Activated CD4-positive, alpha-beta T cell treated with anti-CD3 and anti-CD28 coated beads for 48 hours (primary cell): ENCODE measurements around the gene THY1.
A peak's percentile ranks its signal among the peaks of the same experiment; 100 is the strongest.
"Not testable (repeated sequence)": the region's sequence is repeated elsewhere in the genome, so short reads cannot be mapped to it uniquely, and the experiment has no call there.

Source experiments
- DNase-seq: peaks from one replicate; pipeline ENCODE4 v3.0.0-alpha.2; 2020

The THY1 gene

GRCh38 chr11:119417726-119418540 lies 5.0 kb downstream of the THY1 start:
- no peak for DNase-seq

- no peak for DNase-seq
These were observed 6.1 kb downstream of the THY1 start for GRCh38 chr11:119416606-119417580.

GRCh38 chr11:119415966-119416365 lies 7.0 kb downstream of the THY1 start:
- no peak for DNase-seq

- no peak for DNase-seq
These were observed 7.5 kb downstream of the THY1 start for GRCh38 chr11:119415517-119415916.

GRCh38 chr11:119414734-119415133 lies 8.2 kb downstream of the THY1 start:
- no peak for DNase-seq

GRCh38 chr11:119414321-119414720 lies 8.7 kb downstream of the THY1 start:
- DNase-seq: no peak

- DNase-seq: no peak
These were observed 10.9 kb downstream of the THY1 start for GRCh38 chr11:119412072-119412471.

GRCh38 chr11:119410501-119410900 lies 12.5 kb downstream of the THY1 start:
- no peak for DNase-seq

- DNase-seq: no peak
These were observed 13.2 kb downstream of the THY1 start for GRCh38 chr11:119409731-119410130.

- no peak for DNase-seq
These were observed 17.0 kb downstream of the THY1 start for GRCh38 chr11:119406005-119406404.

GRCh38 chr11:119405448-119405847 lies 17.5 kb downstream of the THY1 start:
- not testable (repeated sequence) for DNase-seq

GRCh38 chr11:119404872-119405271 lies 18.1 kb downstream of the THY1 start:
- DNase-seq: no peak

GRCh38 chr11:119403021-119403420 lies 20.0 kb downstream of the THY1 start:
- no peak for DNase-seq

GRCh38 chr11:119402470-119402869 lies 20.5 kb downstream of the THY1 start:
- no peak for DNase-seq

GRCh38 chr11:119400860-119401259 lies 22.1 kb downstream of the THY1 start:
- DNase-seq: no peak

- no peak for DNase-seq
These were observed 25.2 kb downstream of the THY1 start for GRCh38 chr11:119397740-119398139.

- no peak for DNase-seq
These were observed 26.1 kb downstream of the THY1 start for GRCh38 chr11:119396835-119397234.

- no peak for DNase-seq
These were observed 31.7 kb downstream of the THY1 start for GRCh38 chr11:119391275-119391674.

- peak; percentile 42 for DNase-seq
These were observed 33.2 kb downstream of the THY1 start for GRCh38 chr11:119389611-119390254.

- DNase-seq: no peak
These were observed 34.9 kb downstream of the THY1 start for GRCh38 chr11:119388103-119388502.

- DNase-seq: no peak
These were observed 38.6 kb downstream of the THY1 start for GRCh38 chr11:119384332-119384731.

GRCh38 chr11:119382513-119382912 lies 40.5 kb downstream of the THY1 start:
- DNase-seq: not testable (repeated sequence)

GRCh38 chr11:119382101-119382500 lies 40.9 kb downstream of the THY1 start:
- no peak for DNase-seq
